ENCODE results near the gene CALY.

DNA sequence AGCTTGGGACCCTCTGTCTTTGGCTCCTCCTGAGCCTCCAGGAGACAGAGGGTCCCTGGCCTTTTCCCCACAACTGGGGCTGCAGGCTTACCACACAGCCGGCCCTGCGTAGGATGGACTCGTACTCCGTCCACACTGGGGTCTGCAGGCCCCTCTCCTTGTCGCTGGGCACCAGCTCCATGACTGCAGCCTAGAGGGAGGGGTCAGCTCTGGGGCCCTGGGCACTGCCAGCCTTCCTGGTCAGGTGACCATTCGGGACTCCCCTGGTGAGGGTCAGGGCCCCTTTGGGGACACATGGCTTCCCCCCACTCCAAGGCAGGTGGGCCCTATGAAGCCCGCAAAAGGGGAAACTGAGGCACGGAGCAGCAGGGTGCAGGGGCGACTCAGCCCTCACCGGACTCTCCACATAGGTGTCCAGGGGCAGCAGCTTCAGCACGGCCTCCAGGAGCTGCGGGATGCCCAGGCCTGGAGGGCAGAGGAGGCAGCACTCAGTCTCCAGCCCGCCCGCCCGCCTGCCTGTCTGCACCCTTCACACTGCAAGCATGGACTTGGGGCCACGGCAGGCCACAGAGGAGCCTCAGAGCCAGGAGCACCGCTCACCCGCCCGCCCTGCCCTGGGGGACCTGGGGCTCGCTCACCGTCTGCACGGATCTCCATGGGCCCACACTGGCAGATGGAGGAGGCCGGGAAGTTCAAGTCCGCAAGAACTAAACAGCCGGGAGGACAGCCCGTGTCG, 20.0 kb upstream of the CALY start:
- no peak for TF ChIP-seq EHMT2 (IDR thresholded peaks at IDR 0.05; ENCODE audit: low read depth)
- TF ChIP-seq, protein P1, sequence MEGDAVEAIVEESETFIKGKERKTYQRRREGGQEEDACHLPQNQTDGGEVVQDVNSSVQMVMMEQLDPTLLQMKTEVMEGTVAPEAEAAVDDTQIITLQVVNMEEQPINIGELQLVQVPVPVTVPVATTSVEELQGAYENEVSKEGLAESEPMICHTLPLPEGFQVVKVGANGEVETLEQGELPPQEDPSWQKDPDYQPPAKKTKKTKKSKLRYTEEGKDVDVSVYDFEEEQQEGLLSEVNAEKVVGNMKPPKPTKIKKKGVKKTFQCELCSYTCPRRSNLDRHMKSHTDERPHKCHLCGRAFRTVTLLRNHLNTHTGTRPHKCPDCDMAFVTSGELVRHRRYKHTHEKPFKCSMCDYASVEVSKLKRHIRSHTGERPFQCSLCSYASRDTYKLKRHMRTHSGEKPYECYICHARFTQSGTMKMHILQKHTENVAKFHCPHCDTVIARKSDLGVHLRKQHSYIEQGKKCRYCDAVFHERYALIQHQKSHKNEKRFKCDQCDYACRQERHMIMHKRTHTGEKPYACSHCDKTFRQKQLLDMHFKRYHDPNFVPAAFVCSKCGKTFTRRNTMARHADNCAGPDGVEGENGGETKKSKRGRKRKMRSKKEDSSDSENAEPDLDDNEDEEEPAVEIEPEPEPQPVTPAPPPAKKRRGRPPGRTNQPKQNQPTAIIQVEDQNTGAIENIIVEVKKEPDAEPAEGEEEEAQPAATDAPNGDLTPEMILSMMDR (IDR thresholded peaks at IDR 0.05): no peak
- no peak for TF ChIP-seq MAFK (IDR thresholded peaks at IDR 0.05; ENCODE audit: partially characterized antibody)
- TF ChIP-seq HOXA7 (CRISPR knock-in tag; IDR thresholded peaks at IDR 0.05): no peak
- no peak for TF ChIP-seq ESRRA (IDR thresholded peaks at IDR 0.05; ENCODE audit: borderline replicate concordance, low read length)
- no peak for TF ChIP-seq RCOR1 (IDR thresholded peaks at IDR 0.05; ENCODE audit: low read depth, low read length)
- TF ChIP-seq POLR2AphosphoS2 (conservative IDR thresholded peaks at IDR 0.05; ENCODE audit: low read length): no peak
- TF ChIP-seq KDM1A (IDR thresholded peaks at IDR 0.05; ENCODE audit: low read depth): no peak
- no peak for TF ChIP-seq SMC3 (IDR thresholded peaks at IDR 0.05)
- TF ChIP-seq RARB (CRISPR knock-in tag; IDR thresholded peaks at IDR 0.05): no peak
